Fibroblast of skin of back (primary cell): ENCODE results near the gene TMEM62.
"Not testable (repeated sequence)": the region's sequence is repeated elsewhere in the genome, so short reads cannot be mapped to it uniquely, and the experiment has no call there.

Experiments used
- DNase-seq: peaks from one replicate; pipeline ENCODE4 v3.0.0-alpha.2; 2013

Gene TMEM62

DNA sequence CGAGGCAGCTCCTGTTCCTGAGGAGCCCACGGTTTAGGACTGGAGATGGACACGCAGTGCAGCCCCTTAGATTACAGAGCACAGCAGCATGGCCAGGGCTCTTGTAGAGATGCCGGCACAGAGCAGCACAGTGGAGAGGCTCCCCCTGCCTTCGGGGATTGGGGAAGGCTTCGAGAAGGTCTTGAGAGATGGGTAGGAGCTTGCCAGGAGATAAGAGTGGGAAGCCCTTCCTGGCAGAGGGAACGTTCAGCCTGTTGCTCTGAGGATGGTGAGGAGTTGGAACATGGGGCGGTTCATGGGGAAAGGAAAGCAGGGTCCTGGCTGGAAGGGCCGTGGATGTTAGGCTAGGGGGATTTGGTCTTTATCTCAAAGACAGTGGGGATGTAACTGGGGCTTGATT lies 77.4 kb downstream of the TMEM62 start:
- DNase-seq = no peak

DNA sequence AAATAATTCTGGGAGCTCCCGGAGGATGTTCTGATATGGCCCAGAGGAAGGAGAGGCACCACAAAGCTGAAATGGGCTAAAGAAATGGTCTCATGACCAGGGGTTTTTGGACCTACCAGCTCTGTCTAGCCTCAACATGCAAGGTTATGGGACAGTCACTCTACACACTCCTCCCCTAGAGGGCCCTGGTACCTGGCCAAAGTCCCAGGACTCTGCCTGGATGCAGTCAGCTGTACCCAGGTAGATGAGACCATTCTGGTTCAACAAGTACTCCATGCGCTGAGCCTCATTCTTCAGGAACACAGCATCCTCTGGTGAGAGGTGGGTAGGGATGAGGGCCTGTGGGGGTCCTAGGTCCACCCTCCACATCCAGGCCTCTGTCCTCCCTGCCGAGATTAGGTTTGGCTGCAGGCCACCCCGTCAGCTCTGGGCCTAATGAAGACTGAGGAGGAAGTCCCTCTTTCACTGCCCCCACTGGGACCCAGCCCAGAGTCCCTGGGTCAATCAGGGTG lies 77.9 kb downstream of the TMEM62 start:
- DNase-seq = no peak

DNA sequence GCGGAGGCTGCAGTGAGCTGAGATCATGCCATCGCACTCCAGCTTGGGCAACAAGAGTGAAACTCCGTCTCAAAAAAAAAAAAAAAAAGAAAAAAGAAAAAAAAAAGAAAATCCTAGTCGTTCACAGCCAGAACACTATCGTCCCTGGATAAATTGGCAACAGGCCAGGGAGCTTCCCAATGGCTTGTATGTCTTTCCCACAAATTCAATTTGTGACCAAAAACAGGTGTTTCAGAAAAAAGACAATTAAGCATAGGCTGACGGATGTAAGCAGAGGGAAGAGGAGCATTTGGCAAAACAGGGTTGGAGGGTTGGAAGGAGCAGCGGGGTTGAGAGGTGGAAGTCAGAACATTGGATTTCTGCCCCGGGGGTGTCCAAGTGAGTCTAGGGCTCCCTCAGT lies 78.9 kb downstream of the TMEM62 start:
- no peak for DNase-seq

DNA sequence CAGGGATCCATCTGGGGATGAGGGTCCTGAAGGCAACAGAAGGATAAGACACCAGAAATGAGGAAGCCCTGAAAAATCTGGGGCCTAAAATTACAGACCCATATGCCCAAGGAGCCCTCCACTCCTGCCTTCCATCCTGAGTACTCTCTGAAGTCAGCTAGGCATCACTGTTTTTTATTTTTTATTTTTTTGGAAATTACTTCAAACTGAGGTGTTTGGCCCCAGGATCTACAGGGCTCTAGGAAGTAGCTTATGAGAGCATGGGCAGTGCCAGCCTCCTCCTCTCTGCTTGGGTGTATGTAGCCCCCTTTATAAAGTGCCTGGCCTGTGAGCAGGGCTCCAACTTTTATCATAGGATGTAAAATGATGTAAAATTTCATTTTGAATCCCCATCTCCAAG lies 79.6 kb downstream of the TMEM62 start:
- no peak for DNase-seq

DNA sequence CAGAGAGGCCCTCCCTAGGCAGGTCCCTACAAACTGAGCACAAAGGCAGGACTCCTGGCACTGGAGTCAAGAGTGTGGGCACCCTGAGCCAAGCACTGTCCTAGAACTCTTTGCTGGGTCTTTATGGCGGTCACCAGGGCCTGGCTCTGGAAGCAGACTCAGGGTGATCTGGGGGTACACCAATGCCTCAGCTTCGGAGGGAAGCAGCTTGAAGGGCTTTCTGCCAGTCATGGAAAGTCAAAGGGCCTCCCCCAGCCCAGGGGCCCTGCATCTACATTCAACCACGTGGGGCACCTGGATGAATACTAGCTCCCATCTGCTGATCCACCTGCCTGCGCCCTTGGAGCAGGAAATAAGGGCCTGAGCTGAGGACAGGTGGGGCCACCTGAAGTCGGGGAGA lies 80.1 kb downstream of the TMEM62 start:
- DNase-seq = no peak

DNA sequence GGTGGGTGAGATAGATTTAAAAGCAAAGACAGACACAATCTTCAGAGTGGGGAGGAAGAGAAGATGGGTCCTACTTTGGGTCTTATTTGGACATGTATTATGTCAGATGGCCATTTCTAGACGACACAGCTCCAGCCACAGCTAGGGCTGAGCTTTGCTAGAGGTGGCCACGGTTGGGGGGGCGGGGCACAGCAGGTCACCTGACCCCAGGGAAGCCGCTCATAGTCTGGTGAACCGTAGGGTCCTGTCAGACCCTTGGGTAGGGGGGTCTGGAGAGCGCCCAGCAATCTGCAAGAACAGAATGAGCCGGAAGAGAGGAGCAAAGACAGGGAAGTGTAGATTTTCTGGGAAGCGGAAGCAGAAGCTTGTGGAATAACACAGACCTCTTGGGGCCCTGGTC lies 80.8 kb downstream of the TMEM62 start:
- DNase-seq = no peak

DNA sequence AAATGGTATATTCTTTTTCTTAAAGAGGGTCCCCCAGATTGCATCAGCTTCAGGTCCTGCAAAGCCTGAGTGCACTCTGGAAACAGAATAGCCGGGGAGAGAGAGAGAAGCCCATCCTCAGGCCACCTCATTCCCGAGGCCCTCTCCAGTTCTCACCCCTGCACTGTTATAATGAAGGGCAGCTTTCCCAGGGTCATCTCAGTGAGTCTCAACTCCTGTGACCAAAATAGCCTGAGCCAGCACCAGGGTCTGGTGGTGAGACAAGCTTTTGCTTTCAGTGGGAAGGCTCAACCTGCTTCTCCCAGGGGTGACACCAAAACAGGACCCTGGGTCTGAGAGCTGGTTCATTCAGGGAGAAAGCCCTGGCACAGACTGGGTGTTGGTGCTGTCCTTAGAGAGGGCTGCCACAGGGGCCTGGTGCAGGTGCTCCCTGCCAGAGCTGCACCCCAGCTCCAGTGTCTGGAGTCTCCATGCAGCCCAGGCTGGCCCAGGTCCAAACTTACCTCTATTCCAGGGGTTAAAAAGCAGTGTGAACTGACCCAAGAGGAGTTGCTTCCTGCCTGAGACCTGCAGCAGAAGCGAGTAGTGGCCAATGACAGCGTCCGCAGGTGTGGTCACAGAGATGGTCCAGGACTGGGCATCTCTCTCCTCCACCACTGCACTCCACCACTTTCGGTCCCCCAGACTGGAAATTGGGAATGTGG lies 81.4 kb downstream of the TMEM62 start:
- no peak for DNase-seq

DNA sequence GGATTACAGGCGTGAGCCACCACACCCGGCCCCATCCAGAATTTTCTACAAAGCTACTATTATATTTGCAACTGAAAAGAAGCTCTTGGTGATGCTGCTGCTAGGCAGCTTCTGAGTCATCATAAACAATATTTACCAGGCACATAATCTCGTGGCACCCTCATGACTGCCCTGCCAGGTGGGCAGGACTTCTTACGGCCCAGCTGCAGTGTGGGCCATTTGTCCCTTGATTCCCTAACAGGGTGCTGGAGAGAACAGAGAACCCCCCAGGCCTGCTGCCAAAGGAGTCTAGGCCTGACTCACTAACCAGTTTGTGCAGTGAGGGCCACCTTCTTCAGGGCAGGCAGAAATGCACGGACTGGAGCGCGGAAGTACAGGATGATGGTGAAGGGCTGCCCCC lies 82.6 kb downstream of the TMEM62 start:
- no peak for DNase-seq

DNA sequence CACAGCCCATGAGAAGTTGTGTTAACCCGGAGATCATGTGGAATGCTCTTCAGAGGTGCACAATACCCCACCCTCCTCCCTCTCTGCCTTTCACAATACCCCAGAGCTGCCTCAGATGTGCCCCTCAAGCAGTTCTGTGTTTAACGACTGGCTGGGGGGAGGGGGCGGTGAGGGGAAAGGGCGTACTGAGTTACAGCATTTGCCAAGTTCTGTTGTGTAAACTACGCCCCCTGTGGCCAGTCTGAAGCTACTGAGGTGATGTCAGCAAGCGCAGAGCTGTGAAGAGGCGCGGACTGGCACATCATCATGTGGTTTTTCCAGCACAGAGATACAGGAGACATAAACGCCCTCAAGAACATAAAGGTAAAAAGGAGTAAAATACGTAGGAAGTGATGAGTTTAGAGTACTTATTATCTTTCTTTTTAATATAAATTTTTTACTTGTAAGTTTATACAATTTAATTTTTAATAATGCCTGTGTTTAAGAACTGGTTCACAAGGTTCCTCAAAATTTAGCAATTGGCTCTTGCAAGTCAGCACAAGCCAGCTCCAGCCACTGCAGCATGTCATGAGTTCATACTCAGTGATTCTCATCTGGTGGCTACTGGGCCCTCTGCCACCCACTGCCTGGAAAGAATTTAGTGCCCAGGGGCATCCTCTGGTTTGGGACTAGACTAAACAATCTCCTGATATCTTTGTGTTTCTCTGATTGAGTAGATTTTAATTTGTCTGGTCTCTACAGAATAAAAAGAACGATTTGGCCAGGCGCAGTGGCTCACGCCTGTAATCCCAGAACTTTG lies 85.7 kb downstream of the TMEM62 start:
- peak; percentile 14 for DNase-seq

DNA sequence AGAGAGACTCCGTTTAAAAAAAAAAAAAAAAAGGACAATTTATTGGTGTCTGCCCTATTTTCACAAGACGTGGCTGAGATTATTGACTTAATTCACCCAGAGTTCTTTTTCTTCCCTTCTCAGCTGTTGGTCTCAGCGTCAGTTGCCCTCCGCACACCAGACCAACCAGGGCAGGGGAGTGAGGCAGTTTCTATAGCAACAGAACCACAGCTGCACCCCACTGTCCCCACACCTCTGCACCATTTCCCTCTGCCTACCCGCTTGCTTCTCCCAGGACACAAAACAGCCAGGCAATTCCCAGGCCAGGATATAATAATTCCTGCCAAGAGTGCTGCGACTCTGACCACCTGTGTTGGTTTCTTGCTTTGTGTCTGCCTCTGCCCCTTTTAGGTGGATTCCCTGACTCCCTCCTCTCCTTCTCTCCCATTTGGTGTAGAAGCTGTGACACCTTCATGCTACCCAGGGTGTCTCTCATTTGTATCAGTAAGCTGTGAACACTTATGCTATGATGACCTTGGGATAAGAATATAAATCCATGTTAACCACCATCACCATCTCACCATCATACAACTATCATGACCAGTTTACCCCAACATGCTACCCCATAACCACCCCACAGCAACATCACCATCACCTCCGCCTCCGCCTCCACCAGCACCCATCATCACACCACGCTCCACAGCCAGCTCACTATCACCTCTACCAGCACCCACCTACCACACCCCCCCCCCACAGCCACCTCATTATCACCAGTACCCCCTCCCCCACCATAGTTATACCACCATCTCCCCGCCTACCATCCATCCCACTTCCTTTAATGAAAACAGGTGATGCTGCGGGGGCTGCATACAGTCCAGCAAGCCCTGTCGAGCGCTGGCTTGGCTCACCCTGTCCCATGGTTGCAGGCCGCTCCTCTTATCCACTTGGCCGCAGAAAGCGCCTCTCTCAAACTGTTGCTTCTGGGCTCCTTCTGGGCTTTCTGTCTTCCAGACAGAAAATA lies 86.8 kb downstream of the TMEM62 start:
- DNase-seq = no peak

DNA sequence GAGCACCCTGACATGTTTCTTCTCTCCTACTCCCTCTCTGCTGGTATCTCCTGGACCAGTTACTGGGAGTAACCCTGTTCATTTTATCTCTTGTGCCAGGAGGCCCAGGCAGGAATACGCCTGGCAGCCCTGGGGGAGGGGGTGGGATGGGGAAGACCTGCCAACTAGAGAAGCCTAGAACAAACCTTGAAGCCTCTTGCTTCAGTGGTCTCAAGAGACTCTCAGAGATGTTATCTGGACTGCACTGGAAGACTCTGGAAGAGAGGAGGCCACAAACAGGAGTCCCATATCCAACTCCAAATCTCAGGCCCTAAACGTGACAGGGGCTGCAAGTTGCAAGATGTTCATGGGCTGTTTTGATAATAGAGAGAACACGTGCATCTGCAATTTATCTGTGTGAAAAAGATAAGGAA lies 87.6 kb downstream of the TMEM62 start, which contains the start of gene EPB42:
EPB42 (minus strand) TSS at position 28 of the 413 bp plus-strand sequence. CDS start 193 bp downstream, outside the sequence.
- DNase-seq = no peak

DNA sequence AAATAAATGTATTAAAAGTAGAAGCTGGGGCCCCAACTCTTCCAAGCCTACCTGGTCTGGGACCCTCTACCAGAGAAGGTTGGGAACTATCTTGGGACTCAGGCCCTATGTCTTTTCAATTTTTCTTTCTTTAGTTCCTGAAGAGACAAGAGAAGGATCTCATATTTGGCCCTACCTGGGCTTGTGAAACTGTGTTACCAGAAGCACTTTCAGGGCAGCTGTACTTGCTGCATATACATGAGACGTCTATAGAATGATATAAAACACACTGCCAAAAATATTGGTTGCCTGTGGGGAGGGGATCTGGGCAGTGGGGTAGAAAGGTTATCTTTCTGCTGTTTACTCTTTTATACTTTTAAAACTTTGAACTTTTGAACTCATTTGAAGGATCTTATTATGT lies 88.0 kb downstream of the TMEM62 start:
- DNase-seq = no peak

DNA sequence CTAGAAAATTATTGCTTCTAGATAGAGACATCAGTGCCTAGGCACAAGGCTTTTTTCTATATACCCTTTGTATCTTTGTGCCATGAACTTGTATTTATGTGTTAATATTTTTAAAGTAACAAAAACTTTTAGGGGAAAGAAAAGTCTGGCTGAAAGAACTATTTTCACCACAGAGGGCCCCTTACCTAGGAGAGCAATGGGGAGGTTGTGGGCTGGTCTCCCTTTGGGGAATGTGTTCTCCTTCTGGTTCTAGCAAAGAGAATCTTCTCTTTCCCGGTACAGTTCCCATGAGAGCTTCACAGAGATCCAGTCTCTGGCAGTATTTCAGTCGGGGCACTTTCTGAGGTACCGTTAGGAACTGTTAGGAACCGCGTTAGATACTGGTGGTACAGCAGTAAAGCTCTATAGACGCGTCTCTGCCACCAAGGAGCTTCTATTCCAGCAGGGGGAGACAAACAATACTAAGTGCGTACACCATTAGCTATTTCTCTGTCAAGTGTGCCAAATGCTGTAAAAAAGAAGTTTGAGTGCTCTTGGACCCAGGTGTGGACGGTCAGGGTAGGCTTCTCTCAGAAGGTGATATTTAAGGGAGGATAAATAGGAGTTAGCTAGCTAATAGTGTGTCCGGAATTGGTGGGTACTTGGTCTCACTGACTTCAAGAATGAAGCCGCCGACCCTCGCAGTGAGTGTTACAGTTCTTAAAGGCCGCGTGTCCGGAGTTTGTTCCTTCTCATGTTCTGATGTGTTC lies 92.0 kb downstream of the TMEM62 start:
- DNase-seq = peak; percentile 65

DNA sequence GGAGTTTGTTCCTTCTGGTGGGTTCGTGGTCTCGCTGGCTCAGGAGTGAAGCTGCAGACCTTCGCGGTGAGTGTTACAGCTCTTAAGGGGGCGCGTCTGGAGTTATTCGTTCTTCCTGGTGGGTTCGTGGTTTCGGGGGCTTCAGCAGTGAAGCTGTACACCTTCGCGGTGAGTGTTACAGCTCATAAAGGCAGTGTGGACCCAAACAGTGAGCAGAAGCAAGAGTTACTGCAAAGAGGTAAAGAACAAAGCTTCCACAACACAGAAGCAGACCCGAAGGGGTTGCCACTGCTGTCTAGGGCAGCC lies 92.5 kb downstream of the TMEM62 start:
- not testable (repeated sequence) for DNase-seq

DNA sequence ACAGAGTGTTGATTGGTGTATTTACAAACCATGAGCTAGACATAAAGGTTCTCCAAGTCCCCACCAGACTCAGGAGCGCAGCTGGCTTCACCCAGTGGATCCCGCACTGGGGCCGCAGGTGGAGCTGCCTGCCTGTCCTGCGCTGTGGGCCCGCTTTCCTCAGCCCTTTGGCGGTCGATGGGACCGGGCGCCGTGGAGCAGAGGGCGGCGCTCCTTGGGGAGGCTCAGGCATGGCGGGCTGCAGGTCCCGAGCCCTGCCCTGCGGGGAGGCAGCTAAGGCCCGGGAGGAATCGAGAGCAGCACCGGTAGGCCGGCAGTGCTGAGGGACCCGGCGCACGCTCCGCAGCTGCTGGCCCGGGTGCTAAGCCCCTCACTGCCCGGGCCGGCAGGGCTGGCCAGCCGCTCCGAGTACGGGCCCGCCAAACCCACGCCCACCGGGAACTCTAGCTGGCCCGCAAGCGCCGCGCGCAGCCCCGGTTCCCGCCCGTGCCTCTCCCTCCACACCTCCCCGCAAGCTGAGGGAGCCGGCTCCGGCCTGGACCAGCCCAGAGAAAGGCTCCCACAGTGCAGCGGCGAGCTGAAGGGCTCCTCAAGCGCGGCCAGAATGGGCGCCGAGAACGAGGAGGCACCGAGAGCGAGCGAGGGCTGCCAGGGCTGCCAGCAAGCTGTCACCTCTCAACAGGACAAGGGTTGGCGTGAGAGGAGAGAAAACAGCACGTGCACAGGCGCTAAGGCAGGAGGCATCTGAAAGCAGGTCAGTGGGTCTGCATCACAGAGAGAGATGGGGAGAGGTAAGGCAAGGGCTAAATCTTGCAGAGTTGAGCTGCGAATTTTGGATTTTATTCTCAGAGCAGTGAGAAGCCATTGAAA lies 93.3 kb downstream of the TMEM62 start:
- DNase-seq = no peak

DNA sequence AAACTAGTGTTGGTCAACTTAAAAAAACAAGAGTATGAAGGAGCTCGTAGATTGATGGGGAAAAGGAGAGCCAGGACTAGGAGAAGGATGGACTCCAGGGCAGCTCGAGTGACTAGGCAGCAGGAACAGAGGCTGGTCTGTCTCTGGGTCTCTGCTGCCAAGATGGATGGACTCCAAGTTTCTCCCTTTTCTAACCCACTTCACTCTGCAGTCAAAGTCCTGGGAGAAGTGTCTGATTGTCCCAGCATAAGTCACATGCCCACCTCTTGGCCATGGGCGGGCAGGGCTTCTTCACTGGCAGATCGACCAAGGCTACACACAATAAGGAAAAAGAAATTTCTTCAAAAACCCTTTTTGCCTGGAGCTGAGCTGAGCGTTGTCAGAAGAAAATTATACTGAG lies 96.6 kb downstream of the TMEM62 start:
- no peak for DNase-seq

DNA sequence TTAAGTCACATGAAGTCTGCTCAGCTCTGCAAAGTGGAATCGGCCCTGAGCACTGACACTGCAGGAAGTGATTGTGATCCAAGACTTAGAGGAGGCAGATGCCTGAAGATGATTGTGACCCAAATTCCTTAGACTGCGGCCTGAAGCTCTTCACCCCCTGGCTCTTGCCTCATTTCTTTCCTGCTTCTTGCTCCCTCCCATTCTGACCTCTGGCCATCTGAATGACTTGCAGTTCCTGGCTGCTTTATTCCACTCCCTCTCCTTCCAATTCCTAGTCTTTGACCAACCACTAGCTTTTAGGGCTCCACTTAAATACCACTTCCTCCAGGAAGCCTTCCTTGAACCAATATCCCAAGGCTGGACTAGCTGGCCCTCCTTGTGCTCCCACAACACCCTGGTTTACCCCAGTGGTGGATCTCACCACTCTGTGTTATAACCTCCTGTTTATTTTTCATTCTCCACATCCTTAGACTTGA lies 97.3 kb downstream of the TMEM62 start:
- peak; percentile 24 for DNase-seq

DNA sequence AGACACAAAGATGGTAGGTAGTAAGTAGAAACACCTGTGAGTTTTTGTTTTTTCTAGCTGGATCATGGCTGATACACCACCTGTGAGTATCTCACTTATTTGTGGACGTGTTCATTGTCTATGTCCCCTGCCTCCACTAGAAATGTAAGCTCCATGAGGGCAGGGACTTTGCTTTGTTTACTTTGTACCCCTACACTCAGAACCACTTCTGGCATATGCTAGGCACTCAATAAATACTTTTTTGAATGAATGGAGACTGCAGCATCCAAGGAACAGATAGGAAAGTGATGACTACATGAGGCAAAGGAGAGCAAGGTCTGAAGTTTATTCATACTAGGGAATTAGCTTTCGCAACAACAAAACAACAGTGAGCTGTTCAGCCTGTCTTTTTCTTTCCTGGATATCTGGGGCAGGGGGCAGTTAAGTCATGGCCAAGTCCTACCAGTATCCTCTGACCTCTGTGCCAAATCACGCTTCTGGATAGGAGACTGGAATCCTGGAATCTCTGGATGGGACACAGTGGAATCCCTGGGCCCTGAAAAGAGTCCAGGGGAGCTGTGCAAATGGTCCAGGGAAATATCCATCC lies 99.0 kb downstream of the TMEM62 start:
- DNase-seq = no peak
